ENCODE results near the gene PSMD9. TPM values are rescaled to one million over a fixed set of nuclear protein-coding genes. Genes with fewer than 3 reads are reported as not detected.

PSMD9 gene

GRCh38 chr12:121964813-121965643 is 76.4 kb downstream of the PSMD9 start:
- H3K4me2 ChIP-seq (ENCODE audit: insufficient read depth, low read length, poor library complexity, severe bottlenecking) = no peak overlapping the region
- no peak overlapping the region for H2BK12ac ChIP-seq (ENCODE audit: low read length)
- H2AK5ac ChIP-seq (ENCODE audit: low read depth, low read length) = no peak overlapping the region
- H3K27me3 ChIP-seq (ENCODE audit: control insufficient read depth in 3 of 3, insufficient read depth in 3 of 3, low read depth in 1 of 3, low read length in 3 of 3) = no peaks in the 10 kb centered on the region
- no peak overlapping the region for H3K18ac ChIP-seq (ENCODE audit: low read length)
- no peak overlapping the region for H3K23ac ChIP-seq (ENCODE audit: low read depth, low read length, poor library complexity)
- H3K4me1 ChIP-seq (ENCODE audit: control insufficient read depth in 2 of 2, insufficient read depth in 1 of 2, low read depth in 1 of 2, low read length in 2 of 2) = no peaks in the 10 kb centered on the region
- no peak overlapping the region for H3K4ac ChIP-seq (ENCODE audit: low read length)
- no peaks in the 10 kb centered on the region for H3K9me3 ChIP-seq (replicated peaks in 1 of 2; ENCODE audit: control insufficient read depth in 2 of 2, insufficient read depth in 1 of 2, low read depth in 1 of 2, low read length in 2 of 2)
- H3K79me1 ChIP-seq (ENCODE audit: low read depth, low read length) = no peaks in the 10 kb centered on the region
- H3K36me3 ChIP-seq (replicated peaks in 1 of 2; ENCODE audit: control insufficient read depth in 2 of 2, insufficient read depth in 2 of 2, low read length in 2 of 2) = no peaks in the 10 kb centered on the region
- no CpG with 5 or more reads among the region's 9 CpGs for WGBS, 2 donors (ENCODE audit: extremely low coverage in 2 of 2, insufficient read length in 2 of 2, insufficient replicate concordance in 1 of 2)
- no peak overlapping the region for H2BK5ac ChIP-seq (ENCODE audit: low read length)
- H2BK120ac ChIP-seq (ENCODE audit: low read depth, low read length) = no peak overlapping the region
- DNase-seq (ENCODE audit: low spot score) = no peak
- no peak overlapping the region for H2AFZ ChIP-seq (ENCODE audit: low read length)
- no peak overlapping the region for H3K4me3 ChIP-seq (ENCODE audit: low read length in 2 of 2)
- H3K27ac ChIP-seq (replicated peaks; ENCODE audit: low read length) = no peak overlapping the region
- no peak overlapping the region for H4K8ac ChIP-seq (ENCODE audit: low read depth, low read length)
- H4K91ac ChIP-seq (ENCODE audit: low read depth, low read length, poor library complexity) = no peak overlapping the region
- H3K9ac ChIP-seq (ENCODE audit: low read depth, low read length, poor library complexity) = no peak overlapping the region
- no peak overlapping the region for H2BK15ac ChIP-seq (ENCODE audit: low read length)
- no peak overlapping the region for H3K14ac ChIP-seq (ENCODE audit: low read length)

GRCh38 chr12:121966959-121967358 is 78.4 kb downstream of the PSMD9 start:
- Histone ChIP-seq H3K27me3 (ENCODE audit: control insufficient read depth in 3 of 3, insufficient read depth in 3 of 3, low read depth in 1 of 3, low read length in 3 of 3) (peaks cover 0 to 3% (median 0%) of the 10 kb centered on the region in 3 experiments), H2AK5ac (ENCODE audit: low read depth, low read length) (no peak overlapping the region), H3K79me1 (ENCODE audit: low read depth, low read length) (no peaks in the 10 kb centered on the region), H3K18ac (ENCODE audit: low read length) (no peak overlapping the region), H3K4me2 (ENCODE audit: insufficient read depth, low read length, poor library complexity, severe bottlenecking) (no peak overlapping the region), H2BK120ac (ENCODE audit: low read depth, low read length) (no peak overlapping the region), H4K91ac (ENCODE audit: low read depth, low read length, poor library complexity) (no peak overlapping the region), H2BK15ac (ENCODE audit: low read length) (no peak overlapping the region), H3K27ac (replicated peaks; ENCODE audit: low read length) (no peak overlapping the region), H3K4ac (ENCODE audit: low read length) (no peak overlapping the region), H3K23ac (ENCODE audit: low read depth, low read length, poor library complexity) (no peak overlapping the region), H3K4me1 (ENCODE audit: control insufficient read depth in 2 of 2, insufficient read depth in 1 of 2, low read depth in 1 of 2, low read length in 2 of 2) (no peaks in the 10 kb centered on the region), H3K36me3 (replicated peaks in 1 of 2; ENCODE audit: control insufficient read depth in 2 of 2, insufficient read depth in 2 of 2, low read length in 2 of 2) (no peaks in the 10 kb centered on the region), H3K9me3 (replicated peaks in 1 of 2; ENCODE audit: control insufficient read depth in 2 of 2, insufficient read depth in 1 of 2, low read depth in 1 of 2, low read length in 2 of 2) (no peaks in the 10 kb centered on the region), H3K14ac (ENCODE audit: low read length) (no peak overlapping the region), H4K8ac (ENCODE audit: low read depth, low read length) (no peak overlapping the region), H3K9ac (ENCODE audit: low read depth, low read length, poor library complexity) (no peak overlapping the region), H3K4me3 (ENCODE audit: low read length in 2 of 2) (no peak overlapping the region), H2AFZ (ENCODE audit: low read length) (no peak overlapping the region), H2BK12ac (ENCODE audit: low read length) (no peak overlapping the region), H2BK5ac (ENCODE audit: low read length) (no peak overlapping the region)
- DNase-seq (ENCODE audit: low spot score) = no peak
- no CpG with 5 or more reads among the region's 5 CpGs for WGBS, 2 donors (ENCODE audit: extremely low coverage in 2 of 2, insufficient read length in 2 of 2, insufficient replicate concordance in 1 of 2)

Small RNA genes lying within 50 kb of the gene (small RNA-seq; reads per million reads assigned to genes)
- gene AC069503.3 (ENCODE audit: insufficient read depth) = not detected
- not detected for gene RF00017 (ENCODE audit: insufficient read depth)
- gene RNU7-170P (ENCODE audit: insufficient read depth) = not detected

Data from neuronal stem cell (in vitro differentiated cells).